Myometrial cell (primary cell): ENCODE data around the gene WAS. TPM values are rescaled to one million over a fixed set of nuclear protein-coding genes. Genes with fewer than 3 reads are reported as not detected.

Experiments
- total RNA-seq: library from RNA; depleted of rRNA; stranded (reverse); fragments of >200 nt; gene quantifications from 2 replicates; pipeline ENCODE4 v1.2.3, GENCODE V29; 2015

Gene WAS
- 0.58 TPM in 1 of 2 replicates, not detected in the other for total RNA-seq

GRCh38 chrX:48683411-48683982 lies at the start of gene WAS:
WAS (plus strand) TSS chrX:48683799; CDS start chrX:48683854, 55 bp downstream.

GRCh38 chrX:48696301-48696908 lies 12.8 kb downstream of the WAS start, which contains the start of gene SUV39H1:
SUV39H1 (plus strand) TSS chrX:48696734; CDS start chrX:48696785, 51 bp downstream.

Other genes starting within 250 kb of the WAS start
- 62.4 and 76.1 TPM in 2 replicates for gene SLC38A5, start 213.5 kb upstream of the WAS start, total RNA-seq
- 119 and 132 TPM in 2 replicates for gene FTSJ1, start 207.6 kb upstream of the WAS start, total RNA-seq
- 10.5 and 20.2 TPM in 2 replicates for gene PORCN, start 174.8 kb upstream of the WAS start, total RNA-seq
- 204 and 222 TPM in 2 replicates for gene EBP, start 162.0 kb upstream of the WAS start, total RNA-seq
- 8.7 and 10.7 TPM in 2 replicates for gene TBC1D25, start 144.1 kb upstream of the WAS start, total RNA-seq
- 299 and 329 TPM in 2 replicates for gene RBM3, start 109.3 kb upstream of the WAS start, total RNA-seq
- 163 and 169 TPM in 2 replicates for gene WDR13, start 86.3 kb upstream of the WAS start, total RNA-seq
- 10.5 and 10.7 TPM in 2 replicates for gene SUV39H1, start 12.9 kb downstream of the WAS start, total RNA-seq
- gene GLOD5, start 77.9 kb downstream of the WAS start, total RNA-seq: not detected in 2 replicates
- gene GATA1, start 102.8 kb downstream of the WAS start, total RNA-seq: not detected in 2 replicates
- gene HDAC6, start 118.3 kb downstream of the WAS start, total RNA-seq: 30.3 and 31.7 TPM in 2 replicates
- gene ERAS, start 142.7 kb downstream of the WAS start, total RNA-seq: not detected in 2 replicates
- gene PCSK1N, start 151.8 kb downstream of the WAS start, total RNA-seq: 0.53 TPM in 1 of 2 replicates, not detected in the other
- 43.5 and 45.7 TPM in 2 replicates for gene TIMM17B, start 214.0 kb downstream of the WAS start, total RNA-seq
- 56.4 and 83.3 TPM in 2 replicates for gene PQBP1, start 214.1 kb downstream of the WAS start, total RNA-seq
- gene SLC35A2, start 227.8 kb downstream of the WAS start, total RNA-seq: 41.5 and 46.1 TPM in 2 replicates
- 6.9 and 7.4 TPM in 2 replicates for gene PIM2, start 235.2 kb downstream of the WAS start, total RNA-seq